UCSD-AML1 (cell line): ENCODE measurements around the gene CSNK1A1.
"Not testable (repeated sequence)": the region's sequence is repeated elsewhere in the genome, so short reads cannot be mapped to it uniquely, and the experiment has no call there.

ENCODE experiments used
- DNase-seq: peaks from one replicate; lab custom pipeline; 2025; ENCODE audit not compliant: unreplicated experiment; lab: John Stamatoyannopoulos, UW

Gene CSNK1A1

DNA sequence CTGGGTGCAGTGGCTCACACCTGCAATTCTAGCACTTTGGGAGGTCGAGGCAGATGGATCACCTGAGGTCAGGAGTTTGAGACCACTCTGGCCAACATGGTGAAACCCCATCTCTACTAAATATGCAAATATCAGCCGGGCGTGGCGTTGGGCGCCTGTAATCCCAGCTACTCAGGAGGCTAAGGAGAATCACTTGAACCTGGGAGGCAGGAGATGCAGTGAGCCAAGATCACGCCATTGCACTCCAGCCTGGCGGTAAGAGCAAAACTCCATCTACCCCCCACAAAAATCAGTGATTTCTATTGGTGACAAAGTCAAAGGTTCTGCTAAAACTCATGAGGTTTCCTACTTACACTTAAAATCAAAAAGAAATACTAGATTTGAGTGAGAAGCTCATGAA, 18.8 kb downstream of the CSNK1A1 start:
- no peak for DNase-seq

- DNase-seq: no peak
These were observed 21.8 kb downstream of the CSNK1A1 start for GRCh38 chr5:149529463-149529862.

- no peak for DNase-seq
These were observed 22.8 kb downstream of the CSNK1A1 start for GRCh38 chr5:149528281-149529060.

DNA sequence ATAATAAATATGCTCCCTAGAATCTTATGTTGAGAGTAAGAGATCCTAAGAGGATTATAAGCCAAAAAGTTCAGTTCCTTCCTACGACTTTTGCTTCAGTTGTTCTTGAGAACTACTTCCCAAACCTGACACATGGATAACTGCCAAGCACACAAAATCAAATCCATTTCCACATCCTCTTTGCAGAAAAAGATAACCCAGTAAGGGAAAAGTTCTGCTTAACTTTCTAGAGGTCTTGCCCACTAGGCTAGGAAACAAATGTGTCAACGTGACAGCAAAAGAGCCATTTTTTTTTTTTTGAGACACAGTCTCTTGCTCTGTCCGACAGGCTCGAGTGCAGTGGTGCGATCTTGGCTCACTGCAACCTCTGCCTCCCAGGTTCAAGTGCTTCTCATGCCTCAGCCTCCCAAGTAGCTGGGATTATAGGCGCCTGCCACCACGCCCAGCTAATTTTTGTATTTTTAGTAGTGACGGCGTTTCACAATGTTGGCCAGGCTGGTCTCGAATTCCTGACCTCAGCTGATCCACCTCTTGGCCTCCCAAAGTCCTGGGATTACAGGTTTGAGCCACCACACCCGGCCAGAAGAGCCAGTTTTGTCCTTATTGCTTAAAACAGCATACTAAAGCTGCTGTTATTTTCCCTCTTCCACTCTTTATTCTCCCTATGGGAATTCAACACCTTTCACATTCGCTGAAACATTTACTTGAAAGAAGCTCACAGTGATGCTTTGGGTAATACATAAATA, 24.2 kb downstream of the CSNK1A1 start:
- DNase-seq: no peak

DNA sequence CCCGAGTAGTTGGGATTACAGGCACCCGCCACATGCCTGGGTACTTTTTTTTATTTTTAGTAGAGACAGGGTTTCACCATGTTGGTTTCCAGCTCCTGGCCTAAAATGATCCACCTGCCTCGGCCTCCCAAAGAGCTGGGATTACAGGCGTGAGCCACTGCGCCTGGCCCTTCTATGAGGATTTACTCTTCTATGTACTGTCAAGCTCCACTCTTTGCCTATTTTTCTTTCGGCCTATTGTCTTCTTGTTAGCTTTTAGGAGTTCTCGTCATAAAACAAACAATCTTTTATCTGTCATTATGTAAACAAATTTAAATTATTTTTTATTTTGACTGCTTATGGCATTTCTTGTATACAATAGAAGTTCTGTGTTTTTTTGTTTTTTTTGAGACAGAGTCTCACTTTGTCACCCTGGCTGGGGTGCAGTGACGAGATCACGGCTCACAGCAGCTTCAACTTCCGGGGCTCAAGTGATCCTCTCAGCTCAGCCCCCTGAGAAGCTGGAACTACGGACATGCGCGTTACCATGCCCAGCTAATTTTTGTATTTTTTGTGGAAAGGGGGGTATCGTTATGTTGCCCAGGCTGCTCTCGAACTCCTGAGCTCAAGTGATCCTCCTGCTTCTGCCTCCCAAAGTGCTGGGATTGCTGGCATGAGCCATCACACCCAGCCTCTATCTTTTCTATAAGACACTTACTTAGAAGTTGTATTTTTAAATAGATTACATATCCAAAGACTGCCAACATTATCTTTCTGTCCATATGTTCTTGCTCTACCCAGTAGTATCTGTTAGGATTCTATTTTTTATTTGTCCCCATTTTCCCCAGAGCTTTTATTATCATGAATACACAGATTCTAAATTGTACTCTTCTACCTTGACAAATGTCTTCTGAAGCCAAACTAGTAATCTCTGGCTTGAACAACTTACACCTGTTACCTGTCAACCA, 29.2 kb downstream of the CSNK1A1 start:
- no peak for DNase-seq

DNA sequence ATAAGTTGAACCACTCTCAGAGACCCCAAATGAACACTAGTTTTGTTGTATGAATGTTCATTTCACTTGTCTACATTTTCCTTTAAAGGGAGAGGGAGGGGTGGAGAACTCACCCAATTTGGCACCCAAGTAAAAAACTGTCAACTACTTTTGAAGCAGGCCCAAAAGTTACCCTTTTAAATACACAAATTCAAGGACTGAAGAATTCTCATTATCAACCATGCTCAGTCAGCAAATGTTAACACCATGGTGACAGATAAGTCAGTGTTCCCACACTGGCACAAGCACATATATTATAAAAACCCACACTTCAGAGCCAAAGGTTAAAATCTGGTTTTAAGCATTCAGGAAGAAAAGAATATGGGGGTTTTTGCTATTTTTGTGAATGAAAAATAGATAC, 31.6 kb downstream of the CSNK1A1 start:
- no peak for DNase-seq

GRCh38 chr5:149518620-149519019, 32.6 kb downstream of the CSNK1A1 start:
- no peak for DNase-seq

- no peak for DNase-seq
These were observed 33.6 kb downstream of the CSNK1A1 start for GRCh38 chr5:149517461-149518122.

- no peak for DNase-seq
These were observed 36.7 kb downstream of the CSNK1A1 start for GRCh38 chr5:149514512-149514911.

GRCh38 chr5:149513372-149513947, 37.8 kb downstream of the CSNK1A1 start:
- DNase-seq: not testable (repeated sequence)

- DNase-seq: no peak
These were observed 41.1 kb downstream of the CSNK1A1 start for GRCh38 chr5:149510136-149510535.

- no peak for DNase-seq
These were observed 46.6 kb downstream of the CSNK1A1 start for GRCh38 chr5:149504677-149505076.

DNA sequence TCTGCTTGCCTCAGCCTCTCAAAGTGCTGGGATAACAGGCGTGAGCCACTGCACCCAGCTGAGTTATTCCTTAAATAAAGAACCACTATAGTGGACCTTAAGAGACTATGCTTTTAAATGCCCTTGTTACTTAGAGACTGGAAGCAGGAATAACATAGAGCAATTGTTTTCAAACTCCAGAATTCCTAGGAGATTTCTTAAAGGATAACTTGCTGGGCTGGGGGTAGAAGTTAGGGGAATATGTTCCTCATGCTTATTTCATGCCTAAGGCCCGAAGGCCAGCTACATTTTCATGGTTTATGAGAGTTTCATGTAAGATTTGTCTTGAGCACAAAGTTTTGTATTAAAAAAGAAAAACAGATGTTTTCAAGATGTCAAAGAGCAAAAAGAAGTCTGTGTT, 48.2 kb downstream of the CSNK1A1 start:
- no peak for DNase-seq

GRCh38 chr5:149500922-149501582, 50.2 kb downstream of the CSNK1A1 start:
- DNase-seq: no peak

DNA sequence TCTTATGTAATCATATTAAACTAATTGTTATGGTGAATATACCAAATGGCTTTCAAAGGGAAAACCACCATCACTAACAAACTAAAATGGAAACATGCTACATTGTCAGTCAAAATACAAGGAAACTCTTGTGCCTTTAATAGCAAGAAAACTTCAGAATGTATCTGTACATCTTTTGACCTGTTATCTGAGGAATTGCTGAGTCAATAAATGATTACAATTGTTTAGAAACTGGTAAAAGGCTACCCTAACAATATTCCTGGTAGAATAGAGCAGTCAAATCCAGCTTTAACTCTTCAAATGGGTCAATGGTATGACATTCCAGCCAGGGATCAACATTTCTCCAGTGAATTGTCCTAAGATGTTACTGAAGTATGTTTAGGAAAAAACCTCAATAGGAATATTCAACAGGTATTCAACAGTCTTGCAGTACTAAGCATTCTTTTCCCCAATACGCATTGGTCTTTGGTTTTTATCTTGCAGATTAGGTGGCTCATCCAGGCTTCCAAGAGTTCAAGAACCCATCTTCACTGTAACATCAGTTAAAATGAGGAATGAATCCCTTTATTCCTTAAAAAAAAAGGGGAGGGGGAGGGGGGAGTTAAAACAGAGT, 52.4 kb downstream of the CSNK1A1 start:
- no peak for DNase-seq

GRCh38 chr5:149497357-149497756, 53.9 kb downstream of the CSNK1A1 start:
- DNase-seq: no peak

GRCh38 chr5:149496917-149497316, 54.3 kb downstream of the CSNK1A1 start:
- no peak for DNase-seq

DNA sequence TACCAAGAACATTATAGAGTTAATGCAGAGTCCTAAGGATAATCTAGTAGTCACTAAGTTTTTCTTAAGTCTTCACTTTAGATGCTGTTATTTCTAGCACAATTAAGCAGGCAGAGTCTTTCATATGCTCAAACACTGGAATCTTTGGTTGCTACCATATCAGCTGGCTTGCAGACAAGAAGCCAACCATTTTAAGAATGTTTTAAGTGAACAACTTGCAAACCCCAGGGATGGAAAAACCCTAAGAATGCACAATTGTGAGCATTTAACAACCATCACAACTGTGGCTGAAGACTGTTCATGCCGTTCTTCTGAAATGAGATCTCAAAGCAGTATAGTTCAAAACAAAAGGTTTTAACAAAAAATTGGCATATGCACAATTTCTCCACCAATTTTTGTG, 55.1 kb downstream of the CSNK1A1 start:
- no peak for DNase-seq

- no peak for DNase-seq
These were observed 55.6 kb downstream of the CSNK1A1 start for GRCh38 chr5:149495673-149496072.

- DNase-seq: no peak
These were observed 57.9 kb downstream of the CSNK1A1 start for GRCh38 chr5:149493316-149493715.
